ENCODE data around the gene ANKRD34A.

Gene ANKRD34A

DNA sequence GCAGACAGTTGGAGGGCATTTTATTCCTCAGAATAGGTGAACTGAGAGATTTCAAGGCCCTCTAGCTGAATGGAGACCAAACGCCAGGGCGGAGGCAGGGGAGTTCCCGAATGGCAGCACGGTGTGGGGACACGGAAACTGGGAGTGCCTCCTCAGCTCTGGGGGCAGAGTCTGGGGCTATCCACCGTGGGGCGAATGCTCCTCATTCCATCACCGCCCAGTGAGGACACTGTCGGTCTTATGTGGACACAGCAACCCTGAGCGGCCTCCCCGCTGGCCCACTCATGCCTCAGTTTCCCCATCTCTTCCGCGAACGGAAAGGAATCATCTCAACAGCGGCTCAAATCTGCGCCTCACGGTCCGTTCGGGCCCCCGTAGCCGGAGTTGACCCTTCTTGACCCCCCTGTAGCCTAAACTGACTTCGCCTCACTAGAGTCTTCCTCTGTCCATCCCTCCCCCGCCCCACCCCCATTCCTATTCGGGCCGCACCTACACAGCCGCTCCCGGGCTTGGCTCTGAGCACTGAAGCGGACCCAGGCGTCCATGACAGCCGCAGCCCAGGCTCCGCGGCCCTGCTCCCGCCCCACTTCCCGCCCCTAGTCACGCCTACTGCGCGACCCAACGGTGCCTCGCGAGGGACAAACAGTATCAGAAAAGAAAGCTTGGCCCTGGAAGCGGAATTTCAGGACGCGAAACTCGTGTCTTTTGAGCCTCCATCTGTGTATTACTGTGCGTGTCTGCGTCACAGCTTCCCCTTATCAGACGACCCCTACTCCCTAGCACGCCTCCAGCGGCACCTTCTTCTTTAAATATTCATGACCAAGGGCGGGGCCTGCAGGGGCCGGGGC, 46.0 kb downstream of the ANKRD34A start, which contains the start of gene PEX11B:
Gene PEX11B, minus strand, starts transcription at position 574 of the 848 bp plus-strand sequence. Its CDS starts 29 bp downstream, at position 545.
- TF ChIP-seq, protein P1, sequence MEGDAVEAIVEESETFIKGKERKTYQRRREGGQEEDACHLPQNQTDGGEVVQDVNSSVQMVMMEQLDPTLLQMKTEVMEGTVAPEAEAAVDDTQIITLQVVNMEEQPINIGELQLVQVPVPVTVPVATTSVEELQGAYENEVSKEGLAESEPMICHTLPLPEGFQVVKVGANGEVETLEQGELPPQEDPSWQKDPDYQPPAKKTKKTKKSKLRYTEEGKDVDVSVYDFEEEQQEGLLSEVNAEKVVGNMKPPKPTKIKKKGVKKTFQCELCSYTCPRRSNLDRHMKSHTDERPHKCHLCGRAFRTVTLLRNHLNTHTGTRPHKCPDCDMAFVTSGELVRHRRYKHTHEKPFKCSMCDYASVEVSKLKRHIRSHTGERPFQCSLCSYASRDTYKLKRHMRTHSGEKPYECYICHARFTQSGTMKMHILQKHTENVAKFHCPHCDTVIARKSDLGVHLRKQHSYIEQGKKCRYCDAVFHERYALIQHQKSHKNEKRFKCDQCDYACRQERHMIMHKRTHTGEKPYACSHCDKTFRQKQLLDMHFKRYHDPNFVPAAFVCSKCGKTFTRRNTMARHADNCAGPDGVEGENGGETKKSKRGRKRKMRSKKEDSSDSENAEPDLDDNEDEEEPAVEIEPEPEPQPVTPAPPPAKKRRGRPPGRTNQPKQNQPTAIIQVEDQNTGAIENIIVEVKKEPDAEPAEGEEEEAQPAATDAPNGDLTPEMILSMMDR (IDR thresholded peaks at IDR 0.05; ENCODE audit: insufficient read depth, low read depth, low read length, missing control alignments) = no peak
- peak; percentile 94 for DNase-seq (ENCODE audit: low read depth)

DNA sequence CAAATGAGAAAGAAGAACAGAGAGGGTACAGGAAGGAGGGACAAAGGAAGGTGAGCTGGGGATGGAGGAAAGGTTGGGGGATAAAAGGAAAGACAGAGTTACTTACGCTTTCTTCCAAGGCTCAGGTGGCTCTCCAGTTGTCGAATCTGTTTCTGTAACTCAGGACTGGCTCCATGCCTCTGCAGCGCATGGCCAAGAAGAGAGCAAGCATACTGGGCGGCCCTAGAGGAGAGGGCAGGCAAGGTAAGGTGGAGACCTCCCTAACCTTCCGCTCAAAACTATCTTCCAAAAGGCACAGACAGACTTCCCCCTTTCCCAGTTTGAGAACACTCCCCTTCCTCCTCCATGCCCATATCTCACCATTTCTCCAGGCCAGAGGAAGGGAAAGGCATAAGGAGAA, 46.8 kb downstream of the ANKRD34A start:
- DNase-seq (ENCODE audit: low read depth) = no peak
- TF ChIP-seq, protein P1 (IDR thresholded peaks at IDR 0.05; ENCODE audit: insufficient read depth, low read depth, low read length, missing control alignments) = no peak
- H3K4me3 ChIP-seq (ENCODE audit: low read depth, low read length) = peak overlapping the region; percentile 80

More for the DNA sequence above, 46.0 kb downstream of the ANKRD34A start, which contains the start of gene PEX11B:
- peak within 1 kb of the TSS; percentile 80 for H3K4me3 ChIP-seq (ENCODE audit: low read depth, low read length)

DNA sequence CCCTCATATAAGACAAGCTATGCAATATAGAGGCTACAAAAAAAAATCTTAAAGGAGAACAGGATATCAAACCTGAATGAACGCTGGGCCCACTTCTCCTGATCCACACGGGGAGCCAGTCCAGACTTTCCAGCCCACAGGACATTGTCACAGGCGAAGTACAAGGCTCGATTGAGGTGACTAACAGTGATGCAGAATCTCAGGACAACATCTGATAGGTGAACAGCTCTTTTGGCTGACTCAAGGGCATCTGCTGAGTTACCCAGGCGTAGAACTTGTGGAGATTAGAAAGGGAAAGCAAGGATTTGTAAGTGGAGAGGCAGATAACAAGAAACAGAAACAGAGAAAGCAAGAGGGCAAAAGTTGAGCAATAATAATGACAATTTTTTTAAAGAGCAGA, 47.6 kb downstream of the ANKRD34A start:
- H3K4me3 ChIP-seq (ENCODE audit: low read depth, low read length) = no peak overlapping the region
- TF ChIP-seq, protein P1 (IDR thresholded peaks at IDR 0.05; ENCODE audit: insufficient read depth, low read depth, low read length, missing control alignments) = no peak
- no peak for DNase-seq (ENCODE audit: low read depth)

DNA sequence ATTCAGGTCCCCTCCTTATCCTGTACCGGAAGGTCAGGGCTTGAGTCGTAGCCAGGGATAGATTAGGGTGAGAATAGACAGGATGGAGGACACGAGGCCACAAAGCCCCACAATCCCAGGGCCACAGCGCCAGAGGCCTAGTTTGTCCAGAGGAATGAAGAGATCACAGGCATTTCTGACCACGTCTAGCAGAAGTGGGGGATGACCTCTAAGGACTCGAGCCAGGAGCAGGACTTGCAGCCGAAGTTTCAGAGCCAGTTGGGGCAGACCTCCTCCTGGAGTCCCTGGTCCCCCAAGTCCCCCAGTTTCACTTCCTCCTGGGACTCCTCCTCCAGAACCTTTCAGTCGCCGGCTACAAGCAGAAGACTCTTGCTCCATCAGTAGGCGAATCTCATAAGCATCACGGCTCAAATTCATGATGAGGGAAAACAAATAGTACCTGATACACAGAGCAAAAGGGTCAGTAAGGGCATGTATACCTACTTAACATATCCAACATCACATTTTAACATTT, 52.2 kb downstream of the ANKRD34A start:
- no peak overlapping the region for H3K4me3 ChIP-seq (ENCODE audit: low read depth, low read length)
- TF ChIP-seq, protein P1 (IDR thresholded peaks at IDR 0.05; ENCODE audit: insufficient read depth, low read depth, low read length, missing control alignments) = no peak
- DNase-seq (ENCODE audit: low read depth) = no peak

Data from GM12865 (cell line).